Measurements from ENCODE around the gene ARRDC5. TPM values are rescaled to one million over a fixed set of nuclear protein-coding genes. Genes with fewer than 3 reads are reported as not detected.

Gene ARRDC5
- total and polyA plus RNA-seq, 2 of the 13 experiments (the other 11 are each of a cell fraction or from before 2014, with no cell fraction given) = not detected

GRCh38 chr19:4916292-4917082 is 13.8 kb upstream of the ARRDC5 start (continued):
- TF ChIP-seq YEATS2 (CRISPR knock-in tag; IDR thresholded peaks at IDR 0.05; ENCODE audit: borderline replicate concordance) = no peak
- TF ChIP-seq EZH2 (conservative IDR thresholded peaks at IDR 0.05; ENCODE audit: low read depth, low read length) = no peak
- peak; percentile 71 for TF ChIP-seq AGO2 (optimal IDR thresholded peaks at IDR 0.05; ENCODE audit: low read depth, low read length)

GRCh38 chr19:4914736-4915501 is 12.2 kb upstream of the ARRDC5 start:
- in situ Hi-C loops (cut with HindIII; ENCODE audit: extremely low pct_ligation_motif_present, low pct_unique_long_range_greater_than_20kb) = loop anchor here (5.0 kb wide), 2 partner anchors 43 to 103 kb away; no protein-coding TSS in a partner anchor
- Histone ChIP-seq H3K27ac (ENCODE audit: extremely low read length, insufficient read depth, low read length) (no peak overlapping the region), H3K27me3 (ENCODE audit: control insufficient read depth in 1 of 2, insufficient read depth in 2 of 2, low read length in 2 of 2) (no peaks in the 10 kb centered on the region), H3K4me3 (replicated peaks in 1 of 3; ENCODE audit: insufficient read depth in 1 of 3, low read depth in 2 of 3, low read length in 3 of 3) (no peak overlapping the region), H3K79me2 (ENCODE audit: insufficient read depth, low read length) (peaks cover 78% of the 10 kb centered on the region), H3K4me2 (ENCODE audit: low read depth, low read length) (no peak overlapping the region), H4K20me1 (ENCODE audit: insufficient read depth, low read length) (peaks cover 2% of the 10 kb centered on the region; the same call in 1 of the 2 replicates), H3K36me3 (replicated peaks in 1 of 2; ENCODE audit: control insufficient read depth in 1 of 2, insufficient read depth in 2 of 2, low read length in 2 of 2) (peaks cover 2 to 30% of the 10 kb centered on the region in 2 experiments; a peak in 4 of 5 replicates), H3K4me1 (ENCODE audit: insufficient read depth, low read length) (peaks cover 32% of the 10 kb centered on the region), H3K9me3 (ENCODE audit: low read length) (no peaks in the 10 kb centered on the region), H2AFZ (ENCODE audit: low read length) (no peak overlapping the region), H3K9ac (ENCODE audit: insufficient read depth, low read depth, low read length) (no peak overlapping the region)
- POLR2A ChIA-PET = no interaction called here
- no TSS peak for BruUV-seq (replicated peaks)
- ATAC-seq = no peak
- TF ChIP-seq TBX3 (IDR thresholded peaks at IDR 0.05; ENCODE audit: borderline replicate concordance) (no peak), ZNF841 (CRISPR knock-in tag; IDR thresholded peaks at IDR 0.05; ENCODE audit: borderline replicate concordance) (no peak), FOSL2 (CRISPR knock-in tag; IDR thresholded peaks at IDR 0.05) (peak; percentile 78)
- no peak for FAIRE-seq
- DNase-seq (ENCODE audit: low spot score) = no peak
- intact Hi-C loops (cut with micrococcal nuclease; ENCODE audit: unreplicated experiment) = no loop called here
- 92% methylated on average over 22 of the region's 23 CpGs for WGBS (ENCODE audit: low lambda C conversion rate)
- CTCF ChIA-PET (ENCODE audit: low intra/inter-chr PET ratio, low total read pairs) = interaction anchor here (0.5 kb wide), 1 partner anchor 12 kb away, joined by 3 read pairs; no protein-coding TSS in a partner anchor
